ENCODE results near the gene ARNT2. TPM values are rescaled to one million over a fixed set of nuclear protein-coding genes. Genes with fewer than 3 reads are reported as not detected.

The ARNT2 gene
- total RNA-seq, 1 experiment from 2014 or later, result 3.6 TPM

- DNase-seq, result no peak
- BruUV-seq (replicated peaks), result no TSS peak
- no peaks in the 10 kb centered on the region for H3K9me3 Mint-ChIP-seq (ENCODE audit: low read depth, unreplicated experiment)
Measured at GRCh38 chr15:80579611-80580010, 175.4 kb downstream of the ARNT2 start.

GRCh38 chr15:80580106-80580505, 175.9 kb downstream of the ARNT2 start:
- no TSS peak for BruUV-seq (replicated peaks)
- H3K4me3 Mint-ChIP-seq (ENCODE audit: low read depth, unreplicated experiment), result no peak overlapping the region
- H3K27me3 Mint-ChIP-seq (ENCODE audit: unreplicated experiment), result peaks cover 1% of the 10 kb centered on the region
- DNase-seq, result no peak
- TF ChIP-seq CTCF (IDR thresholded peaks at IDR 0.05; ENCODE audit: unreplicated experiment), result no peak
- no peaks in the 10 kb centered on the region for H3K9me3 Mint-ChIP-seq (ENCODE audit: low read depth, unreplicated experiment)
- no peak overlapping the region for H3K27ac Mint-ChIP-seq (ENCODE audit: unreplicated experiment)
- peaks cover 17% of the 10 kb centered on the region for H3K4me1 Mint-ChIP-seq (ENCODE audit: low read depth, unreplicated experiment)
- H3K36me3 Mint-ChIP-seq (ENCODE audit: insufficient read depth, unreplicated experiment), result no peaks in the 10 kb centered on the region
- CTCF ChIA-PET, result interaction anchor here (0.6 to 1.4 kb wide), 3 partner anchors 180 to 389 kb away, joined by 3 read pairs; no protein-coding TSS in a partner anchor
- intact Hi-C loops (cut with micrococcal nuclease; ENCODE audit: unreplicated experiment), result no loop called here

More at GRCh38 chr15:80579611-80580010, 175.4 kb downstream of the ARNT2 start:
- H3K4me3 Mint-ChIP-seq (ENCODE audit: low read depth, unreplicated experiment), result no peak overlapping the region
- CTCF ChIA-PET, result interaction anchor here (0.8 to 1.4 kb wide), 2 partner anchors 197 to 390 kb away, joined by 3 read pairs; no protein-coding TSS in a partner anchor
- H3K27me3 Mint-ChIP-seq (ENCODE audit: unreplicated experiment), result peaks cover 6% of the 10 kb centered on the region
- TF ChIP-seq CTCF (IDR thresholded peaks at IDR 0.05; ENCODE audit: unreplicated experiment), result no peak
- peaks cover 12% of the 10 kb centered on the region for H3K4me1 Mint-ChIP-seq (ENCODE audit: low read depth, unreplicated experiment)
- no peaks in the 10 kb centered on the region for H3K36me3 Mint-ChIP-seq (ENCODE audit: insufficient read depth, unreplicated experiment)
- H3K27ac Mint-ChIP-seq (ENCODE audit: unreplicated experiment), result no peak overlapping the region
- intact Hi-C loops (cut with micrococcal nuclease; ENCODE audit: unreplicated experiment), result no loop called here

GRCh38 chr15:80580536-80581260, 176.5 kb downstream of the ARNT2 start:
- no peak overlapping the region for H3K27ac Mint-ChIP-seq (ENCODE audit: unreplicated experiment)
- H3K36me3 Mint-ChIP-seq (ENCODE audit: insufficient read depth, unreplicated experiment), result no peaks in the 10 kb centered on the region
- BruUV-seq (replicated peaks), result no TSS peak
- TF ChIP-seq CTCF (IDR thresholded peaks at IDR 0.05; ENCODE audit: unreplicated experiment), result no peak
- intact Hi-C loops (cut with micrococcal nuclease; ENCODE audit: unreplicated experiment), result no loop called here
- DNase-seq, result no peak
- no peak overlapping the region for H3K4me3 Mint-ChIP-seq (ENCODE audit: low read depth, unreplicated experiment)
- peaks cover 23% of the 10 kb centered on the region for H3K4me1 Mint-ChIP-seq (ENCODE audit: low read depth, unreplicated experiment)
- no peaks in the 10 kb centered on the region for H3K27me3 Mint-ChIP-seq (ENCODE audit: unreplicated experiment)
- no peaks in the 10 kb centered on the region for H3K9me3 Mint-ChIP-seq (ENCODE audit: low read depth, unreplicated experiment)
- CTCF ChIA-PET, result interaction anchor here (0.6 kb wide), 1 partner anchor 180 kb away, joined by 3 read pairs; no protein-coding TSS in a partner anchor

GRCh38 chr15:80581976-80582375, 177.8 kb downstream of the ARNT2 start:
- Mint-ChIP-seq H3K9me3 (ENCODE audit: low read depth, unreplicated experiment) (no peaks in the 10 kb centered on the region), H3K4me1 (ENCODE audit: low read depth, unreplicated experiment) (peaks cover 32% of the 10 kb centered on the region), H3K36me3 (ENCODE audit: insufficient read depth, unreplicated experiment) (no peaks in the 10 kb centered on the region), H3K27ac (ENCODE audit: unreplicated experiment) (no peak overlapping the region), H3K27me3 (ENCODE audit: unreplicated experiment) (no peaks in the 10 kb centered on the region), H3K4me3 (ENCODE audit: low read depth, unreplicated experiment) (no peak overlapping the region)
- TF ChIP-seq CTCF (IDR thresholded peaks at IDR 0.05; ENCODE audit: unreplicated experiment), result no peak
- DNase-seq, result no peak
- intact Hi-C loops (cut with micrococcal nuclease; ENCODE audit: unreplicated experiment), result no loop called here
- CTCF ChIA-PET, result interaction anchor here (0.7 kb wide), 2 partner anchors 300 to 487 kb away, joined by 5 read pairs; no protein-coding TSS in a partner anchor
- BruUV-seq (replicated peaks), result no TSS peak

Measured in Calu3 (cell line).